Sigmoid colon (tissue), 4 donors: ENCODE results near the gene ZNF865.

Experiments used
- CTCF ChIP-seq, 4 experiments: fragments of 450-650 bp in 3 of 4; fragments of 200-600 bp in 1 of 4; IDR thresholded peaks; one replicate each; pipeline ENCODE4 v1.5.1; 2016 to 2019; ENCODE audit warnings: antibody characterized with exemption in 4 of 4, mild to moderate bottlenecking in 3 of 4, moderate library complexity in 2 of 4
- EP300 ChIP-seq, 4 donors: sonication (generic); formaldehyde crosslinking; IDR thresholded peaks; one replicate each; pipeline ENCODE4 v1.6.1; 2017; ENCODE audit warnings: antibody characterized with exemption in 4 of 4
- POLR2A ChIP-seq, 2 donors: fragments of 450-650 bp; IDR thresholded peaks; one replicate each; pipeline ENCODE4 v1.6.1; 2016; ENCODE audit warnings: antibody characterized with exemption in 2 of 2, mild to moderate bottlenecking in 2 of 2, moderate library complexity in 2 of 2
- POLR2AphosphoS5 ChIP-seq, 4 donors: sonication (generic); formaldehyde crosslinking; IDR thresholded peaks; one replicate each; pipeline ENCODE4 v1.6.1; 2017; ENCODE audit warnings: antibody characterized with exemption in 4 of 4

- no peak for TF ChIP-seq CTCF (IDR thresholded peaks at IDR 0.05)
- no peak for TF ChIP-seq POLR2AphosphoS5 (IDR thresholded peaks at IDR 0.05)
- no peak for TF ChIP-seq EP300 (IDR thresholded peaks at IDR 0.05)
- TF ChIP-seq POLR2A (IDR thresholded peaks at IDR 0.05) = no peak
Measured at GRCh38 chr19:55566823-55567222, 38.6 kb upstream of the ZNF865 start.
